Peyer's patch (tissue), 4 donors: ENCODE results near the gene RAMP3. TPM values are rescaled to one million over a fixed set of nuclear protein-coding genes. Genes with fewer than 3 reads are reported as not detected.

ENCODE experiments used
- DNase-seq, 3 donors: peaks; one replicate each; pipeline ENCODE4 v3.0.0-alpha.2; 2017 to 2019
- H3K27ac ChIP-seq, 4 donors: fragments of 200-600 bp; sonication (generic); one replicate each; pipeline ENCODE4 v1.5.1; 2016 to 2019
- H3K27me3 ChIP-seq, 2 donors: fragments of 200-600 bp; sonication (generic); one replicate each; pipeline ENCODE4 v1.5.1; 2019
- H3K36me3 ChIP-seq, 3 donors: fragments of 200-600 bp; sonication (generic); one replicate each; pipeline ENCODE4 v1.5.1; 2016 to 2019
- H3K4me1 ChIP-seq, 4 donors: fragments of 200-600 bp; sonication (generic); one replicate each; pipeline ENCODE4 v1.5.1; 2016 to 2019
- H3K4me3 ChIP-seq, 4 donors: fragments of 200-600 bp; sonication (generic); 1 replicate in 3 of 4; 2 replicates in 1 of 4; pipeline ENCODE4 v1.5.1; 2016 to 2019; ENCODE audit warnings: mild to moderate bottlenecking in 1 of 4
- H3K9me3 ChIP-seq, 4 donors: fragments of 200-600 bp; sonication (generic); one replicate each; pipeline ENCODE4 v1.5.1; 2016 to 2019; ENCODE audit warnings: mild to moderate bottlenecking in 1 of 4
- CTCF ChIP-seq, 6 experiments: fragments of 450-650 bp in 4 of 6; fragments of 200-600 bp in 2 of 6; sonication (generic) in 1 of 6; IDR thresholded peaks; one replicate each; pipeline ENCODE4 v1.5.1; 2017 to 2019; ENCODE audit warnings: antibody characterized with exemption in 6 of 6, mild to moderate bottlenecking in 3 of 6, moderate library complexity in 1 of 6
- POLR2A ChIP-seq, 2 donors: fragments of 450-650 bp; IDR thresholded peaks; one replicate each; pipeline ENCODE4 v1.5.1; 2017; ENCODE audit warnings: antibody characterized with exemption in 2 of 2, mild to moderate bottlenecking in 2 of 2, moderate library complexity in 2 of 2
- total RNA-seq, 4 donors: library from RNA; depleted of rRNA; stranded (reverse); fragments of >200 nt; gene quantifications; one replicate each; pipeline ENCODE4 v1.1.0, GENCODE V29; 2016

RAMP3 gene
- total RNA-seq, 4 donors from 2014 or later = 8.6 to 89.1 (median 20.1) TPM

GRCh38 chr7:45159296-45159695 is 1.7 kb downstream of the RAMP3 start:
- no peaks in the 10 kb centered on the region for H3K9me3 ChIP-seq
- no peaks in the 10 kb centered on the region for H3K36me3 ChIP-seq
- no peak overlapping the region for H3K27ac ChIP-seq
- TF ChIP-seq POLR2A (IDR thresholded peaks at IDR 0.05) (no peak), CTCF (IDR thresholded peaks at IDR 0.05) (no peak)
- DNase-seq = no peak
- peaks cover 0 to 8% of the 10 kb centered on the region in 2 donors for H3K27me3 ChIP-seq
- H3K4me3 ChIP-seq = peak overlapping the region in 2 of 4 donors; percentile 9 to 14
- peaks cover 0 to 7% (median 3%) of the 10 kb centered on the region in 4 donors for H3K4me1 ChIP-seq

- DNase-seq = no peak
- Histone ChIP-seq H3K9me3 (no peaks in the 10 kb centered on the region), H3K4me1 (peaks cover 0 to 7% (median 3%) of the 10 kb centered on the region in 4 donors), H3K27me3 (peaks cover 0 to 8% of the 10 kb centered on the region in 2 donors), H3K4me3 (no peak overlapping the region), H3K36me3 (no peaks in the 10 kb centered on the region), H3K27ac (no peak overlapping the region)
- TF ChIP-seq CTCF (IDR thresholded peaks at IDR 0.05) (no peak), POLR2A (IDR thresholded peaks at IDR 0.05) (no peak)
These were observed 2.9 kb downstream of the RAMP3 start for GRCh38 chr7:45160417-45160881.

GRCh38 chr7:45161138-45161537 is 3.5 kb downstream of the RAMP3 start:
- DNase-seq = no peak
- Histone ChIP-seq H3K36me3 (no peaks in the 10 kb centered on the region), H3K4me1 (peaks cover 0 to 7% (median 3%) of the 10 kb centered on the region in 4 donors), H3K27ac (no peak overlapping the region), H3K9me3 (no peaks in the 10 kb centered on the region), H3K27me3 (peaks cover 0 to 8% of the 10 kb centered on the region in 2 donors), H3K4me3 (no peak overlapping the region)
- TF ChIP-seq CTCF (IDR thresholded peaks at IDR 0.05) (no peak), POLR2A (IDR thresholded peaks at IDR 0.05) (no peak)

- no peak for DNase-seq
- H3K27me3 ChIP-seq = peaks cover 0 to 8% of the 10 kb centered on the region in 2 donors
- H3K4me1 ChIP-seq = peaks cover 0 to 7% (median 3%) of the 10 kb centered on the region in 4 donors
- H3K36me3 ChIP-seq = no peaks in the 10 kb centered on the region
- no peak overlapping the region for H3K4me3 ChIP-seq
- H3K27ac ChIP-seq = no peak overlapping the region
- TF ChIP-seq POLR2A (IDR thresholded peaks at IDR 0.05) (no peak), CTCF (IDR thresholded peaks at IDR 0.05) (no peak)
- no peaks in the 10 kb centered on the region for H3K9me3 ChIP-seq
These were observed 4.3 kb downstream of the RAMP3 start for GRCh38 chr7:45161842-45162241.

- no peaks in the 10 kb centered on the region for H3K9me3 ChIP-seq
- H3K27ac ChIP-seq = no peak overlapping the region
- DNase-seq = no peak
- TF ChIP-seq POLR2A (IDR thresholded peaks at IDR 0.05) = no peak
- TF ChIP-seq CTCF (IDR thresholded peaks at IDR 0.05) = no peak
- H3K36me3 ChIP-seq = no peaks in the 10 kb centered on the region
- H3K4me1 ChIP-seq = peaks cover 0 to 5% (median 2%) of the 10 kb centered on the region in 4 donors
- H3K4me3 ChIP-seq = no peak overlapping the region
- peaks cover 0 to 6% of the 10 kb centered on the region in 2 donors for H3K27me3 ChIP-seq
These were observed 4.8 kb downstream of the RAMP3 start for GRCh38 chr7:45162311-45162845.
